HCT116 (cell line): ENCODE results near the gene SCGB3A1. TPM values are rescaled to one million over a fixed set of nuclear protein-coding genes. Genes with fewer than 3 reads are reported as not detected.

ENCODE experiments used
- ATAC-seq: fragments of 200-7000 bp; cut with Tn5 transposase; 2 replicates; pipeline ENCODE4 v1.9.1; 2020; ENCODE audit warnings: mild to moderate bottlenecking, moderate library complexity
- BruUV-seq: library from RNA; stranded (reverse); fragments of 400-500 nt; replicated peaks from 2 replicates; lab custom pipeline; 2021; lab: Mats Ljungman, UMichigan
- CTCF ChIA-PET: fragments of 300-600 bp; sonication (Branson Sonifier 250); formaldehyde crosslinking; loops from one replicate; lab custom pipeline; 2021; ENCODE audit warnings: antibody characterized with exemption; lab: Charles Lee
- POLR2A ChIA-PET: fragments of 300-600, 350-600 bp; sonication (Branson Sonifier 250); formaldehyde crosslinking; loops from one replicate; lab custom pipeline; 2021; ENCODE audit warnings: antibody characterized with exemption; lab: Charles Lee
- RAD21 ChIA-PET, 2 experiments: fragments of 300-600 bp; sonication (Branson Sonifier 250); formaldehyde crosslinking; loops; one replicate each; lab custom pipeline; 2023; ENCODE audit warnings: low total read pairs in 2 of 2; ENCODE audit not compliant: uncharacterized antibody in 2 of 2, unreplicated experiment in 2 of 2, low non-redundant PET in 1 of 2; lab: Charles Lee
- DNase-seq: peaks from one replicate; pipeline ENCODE4 v3.0.0-alpha.2; 2010; ENCODE audit warnings: low read depth, low spot score
- H2AFZ ChIP-seq: fragments of 200-600 bp; shearing (Covaris generic), sonication (generic); 2 replicates; pipeline ENCODE4 v1.6.1; 2017; ENCODE audit warnings: low read depth, mixed run types, mixed read lengths, antibody characterized with exemption, low read length; ENCODE audit not compliant: poor library complexity, severe bottlenecking
- H3K27ac ChIP-seq: 2 replicates; pipeline ENCODE4 v1.5.1; 2012; ENCODE audit warnings: low read depth, low read length
- H3K27me3 ChIP-seq: fragments of 200-600 bp; sonication (generic); 2 replicates; pipeline ENCODE4 v1.6.1; 2016; ENCODE audit warnings: mixed run types, low read length, mixed read lengths; ENCODE audit not compliant: insufficient read depth
- H3K36me3 ChIP-seq, 2 experiments: fragments of 200-500 bp in 1 of 2; fragments of 200-600 bp in 1 of 2; sonication (Bioruptor generic) in 1 of 2; sonication (generic) in 1 of 2; 2 replicates each; pipeline versions ENCODE4 v1.5.1 to v1.6.1; 2014 to 2016; ENCODE audit warnings: low read length in 2 of 2, inconsistent platforms in 1 of 2, mixed read lengths in 1 of 2, mixed run types in 1 of 2; ENCODE audit not compliant: insufficient read depth in 2 of 2, control insufficient read depth in 1 of 2
- H3K4me1 ChIP-seq, 2 experiments: fragments of 200-600 bp in 1 of 2; sonication (generic) in 1 of 2; 2 replicates each; pipeline versions ENCODE4 v1.5.1 to v1.6.1; 2012 to 2017; ENCODE audit warnings: low read length in 2 of 2, inconsistent platforms in 1 of 2, mild to moderate bottlenecking in 1 of 2, mixed read lengths in 1 of 2, mixed run types in 1 of 2, moderate library complexity in 1 of 2; ENCODE audit not compliant: insufficient read depth in 2 of 2, control insufficient read depth in 1 of 2
- H3K4me2 ChIP-seq: fragments of 200-600 bp; sonication (generic); 2 replicates; pipeline ENCODE4 v1.6.1; 2017; ENCODE audit warnings: mixed run types, low read length, mixed read lengths
- H3K4me3 ChIP-seq, 2 experiments: fragments of 200-600 bp in 1 of 2; sonication (generic) in 1 of 2; replicated peaks in 1 of 2; 2 replicates each; pipeline ENCODE4 v1.5.1; 2011 to 2016; ENCODE audit warnings: low read length in 2 of 2, control low read depth in 1 of 2, low read depth in 1 of 2, mild to moderate bottlenecking in 1 of 2, mixed read lengths in 1 of 2, mixed run types in 1 of 2
- H3K79me2 ChIP-seq: fragments of 200-600 bp; sonication (generic); 2 replicates; pipeline ENCODE4 v1.6.1; 2017; ENCODE audit warnings: mild to moderate bottlenecking, mixed run types, low read length, moderate library complexity, mixed read lengths; ENCODE audit not compliant: insufficient read depth
- H3K9ac ChIP-seq: fragments of 200-600 bp; sonication (generic); 2 replicates; pipeline ENCODE4 v1.6.1; 2016; ENCODE audit warnings: low read length, mixed read lengths
- H3K9me2 ChIP-seq: fragments of 200-600 bp; sonication (generic), shearing (Covaris generic); 2 replicates; pipeline ENCODE4 v1.6.1; 2017; ENCODE audit warnings: mixed run types, mild to moderate bottlenecking, moderate library complexity; ENCODE audit not compliant: insufficient read depth
- H3K9me3 ChIP-seq, 2 experiments: fragments of 200-500 bp in 1 of 2; fragments of 200-600 bp in 1 of 2; sonication (Bioruptor generic) in 1 of 2; sonication (generic) in 1 of 2; 2 replicates each; pipeline ENCODE4 v1.6.1; 2014 to 2017; ENCODE audit warnings: low read length in 2 of 2, mixed read lengths in 2 of 2, inconsistent platforms in 1 of 2, low read depth in 1 of 2, mild to moderate bottlenecking in 1 of 2, mixed run types in 1 of 2, moderate library complexity in 1 of 2; ENCODE audit not compliant: control insufficient read depth in 1 of 2, insufficient read depth in 1 of 2
- H4K20me1 ChIP-seq: fragments of 200-600 bp; sonication (generic), shearing (Covaris generic); 2 replicates; pipeline ENCODE4 v1.6.1; 2017; ENCODE audit warnings: mixed run types, mild to moderate bottlenecking, moderate library complexity; ENCODE audit not compliant: insufficient read depth
- CEBPB ChIP-seq: IDR thresholded peaks from 2 replicates; pipeline ENCODE4 v1.6.1; 2012; ENCODE audit warnings: low read depth
- EGR1 ChIP-seq: IDR thresholded peaks from 2 replicates; pipeline ENCODE4 v1.6.1; 2012; ENCODE audit warnings: low read depth
- ELF1 ChIP-seq: IDR thresholded peaks from 2 replicates; pipeline ENCODE4 v1.6.1; 2012; ENCODE audit warnings: low read depth, borderline replicate concordance
- EZH2 ChIP-seq: fragments of 200-600 bp; sonication (generic); IDR thresholded peaks from 2 replicates; pipeline ENCODE4 v1.6.1; 2017; ENCODE audit warnings: antibody characterized with exemption, mixed run types
- FOSL1 ChIP-seq: IDR thresholded peaks from 2 replicates; pipeline ENCODE4 v1.6.1; 2012; ENCODE audit warnings: low read depth
- JUND ChIP-seq: IDR thresholded peaks from 2 replicates; pipeline ENCODE4 v1.6.1; 2012
- POLR2A ChIP-seq: IDR thresholded peaks from 2 replicates; pipeline ENCODE4 v1.7.0; 2011; ENCODE audit warnings: borderline replicate concordance; ENCODE audit not compliant: insufficient read depth, insufficient read length; ENCODE audit errors: extremely low read depth
- POLR2AphosphoS5 ChIP-seq: IDR thresholded peaks from 2 replicates; pipeline ENCODE4 v1.6.1; 2011; ENCODE audit warnings: mild to moderate bottlenecking, low read depth, low read length, moderate library complexity
- RAD21 ChIP-seq: IDR thresholded peaks from 2 replicates; pipeline ENCODE4 v1.6.1; 2012; ENCODE audit warnings: low read depth, mild to moderate bottlenecking
- SRF ChIP-seq: IDR thresholded peaks from 2 replicates; pipeline ENCODE4 v1.6.1; 2012; ENCODE audit warnings: low read depth
- TCF7L2 ChIP-seq: IDR thresholded peaks from 2 replicates; pipeline ENCODE4 v1.7.0; 2011; ENCODE audit warnings: borderline replicate concordance, inconsistent platforms; ENCODE audit not compliant: insufficient read depth, insufficient read length; ENCODE audit errors: extremely low read depth
- YY1 ChIP-seq: IDR thresholded peaks from 2 replicates; pipeline ENCODE4 v1.6.1; 2011; ENCODE audit warnings: low read length, low read depth, moderate library complexity, mild to moderate bottlenecking; ENCODE audit not compliant: insufficient replicate concordance; ENCODE audit errors: extremely low read depth
- ZNF274 ChIP-seq: fragments of 200-500 bp; sonication (Bioruptor generic); IDR thresholded peaks from 2 replicates; pipeline ENCODE4 v1.6.1; 2014; ENCODE audit warnings: mild to moderate bottlenecking, low read depth, low read length, inconsistent platforms
- intact Hi-C: fragments of 100-400 bp; cut with micrococcal nuclease; formaldehyde crosslinking; loops from 2 replicates; pipeline ENCODE4 v1.10.0; 2022
- total RNA-seq: library from RNA; stranded (reverse); gene quantifications from one replicate; pipeline ENCODE4 v1.2.1, GENCODE V29; 2021; ENCODE audit not compliant: unreplicated experiment
- TF ChIP-seq, protein P1 (sequence below): IDR thresholded peaks from 2 replicates; pipeline ENCODE4 v1.6.1; 2012
- TF ChIP-seq, protein P2 (sequence below): IDR thresholded peaks from 2 replicates; pipeline ENCODE4 v1.6.1; 2011; ENCODE audit warnings: mild to moderate bottlenecking, low read length, moderate library complexity; ENCODE audit not compliant: insufficient replicate concordance; ENCODE audit errors: extremely low read depth
- TF ChIP-seq, protein P3 (sequence below): IDR thresholded peaks from 2 replicates; pipeline ENCODE4 v1.6.1; 2012; ENCODE audit warnings: low read depth

SCGB3A1 gene
- total RNA-seq, 1 experiment from 2014 or later, result not detected

GRCh38 chr5:180618487-180618828 is 27.2 kb upstream of the SCGB3A1 start:
- no TSS peak for BruUV-seq
- Histone ChIP-seq H3K27me3 (no peaks in the 10 kb centered on the region), H4K20me1 (no peaks in the 10 kb centered on the region), H3K27ac (no peak overlapping the region), H3K9me2 (no peaks in the 10 kb centered on the region), H3K4me2 (no peak overlapping the region), H3K4me3 (no peak overlapping the region), H3K4me1 (no peaks in the 10 kb centered on the region), H3K9ac (no peak overlapping the region), H2AFZ (no peak overlapping the region), H3K9me3 (no peaks in the 10 kb centered on the region), H3K36me3 (no peaks in the 10 kb centered on the region), H3K79me2 (no peaks in the 10 kb centered on the region)
- TF ChIP-seq EZH2 (no peak), ELF1 (no peak), CEBPB (no peak), RAD21 (no peak), FOSL1 (no peak), SRF (no peak), POLR2AphosphoS5 (no peak)
- TF ChIP-seq, protein P1, sequence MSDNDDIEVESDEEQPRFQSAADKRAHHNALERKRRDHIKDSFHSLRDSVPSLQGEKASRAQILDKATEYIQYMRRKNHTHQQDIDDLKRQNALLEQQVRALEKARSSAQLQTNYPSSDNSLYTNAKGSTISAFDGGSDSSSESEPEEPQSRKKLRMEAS, result no peak
- ChIA-PET POLR2A (no interaction called here), RAD21 (no interaction called here), CTCF (no interaction called here)
- no peak for ATAC-seq
- DNase-seq, result no peak
- intact Hi-C loops, result no loop called here

DNA sequence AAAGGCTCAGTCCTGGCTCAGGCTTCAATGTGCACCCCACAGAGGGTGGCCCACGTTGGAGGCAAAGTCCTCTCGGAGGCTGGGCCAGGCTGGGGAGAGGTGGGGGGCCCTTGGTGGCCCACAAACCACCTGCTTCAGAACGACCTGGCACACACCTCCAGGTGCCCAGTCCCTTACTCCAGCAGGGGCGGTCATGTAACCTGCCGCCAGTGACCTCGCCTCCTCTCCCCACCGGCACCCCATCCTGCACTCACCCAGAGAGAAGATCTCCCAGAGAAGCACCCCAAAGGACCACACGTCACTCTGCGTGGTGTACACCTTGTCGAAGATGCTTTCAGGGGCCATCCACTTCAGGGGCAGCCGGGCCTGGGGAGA is 22.5 kb upstream of the SCGB3A1 start:
- H3K4me3 ChIP-seq, result no peak overlapping the region
- H2AFZ ChIP-seq, result no peak overlapping the region
- no peaks in the 10 kb centered on the region for H3K79me2 ChIP-seq
- no peaks in the 10 kb centered on the region for H3K9me2 ChIP-seq
- H3K9me3 ChIP-seq, result no peaks in the 10 kb centered on the region
- CTCF ChIA-PET, result no interaction called here
- H3K9ac ChIP-seq, result no peak overlapping the region
- DNase-seq (no peak), ATAC-seq (no peak)
- intact Hi-C loops, result no loop called here
- no peak overlapping the region for H3K4me2 ChIP-seq
- no peaks in the 10 kb centered on the region for H3K27me3 ChIP-seq
- no peaks in the 10 kb centered on the region for H4K20me1 ChIP-seq
- H3K27ac ChIP-seq, result no peak overlapping the region
- no peaks in the 10 kb centered on the region for H3K4me1 ChIP-seq
- RAD21 ChIA-PET, result no interaction called here
- H3K36me3 ChIP-seq, result no peaks in the 10 kb centered on the region
- POLR2A ChIA-PET, result no interaction called here
- BruUV-seq, result no TSS peak
- TF ChIP-seq EZH2 (no peak), TCF7L2 (no peak), ZNF274 (no peak), POLR2A (no peak), EGR1 (no peak), SRF (no peak), YY1 (no peak), JUND (no peak)
- TF ChIP-seq, protein P2, sequence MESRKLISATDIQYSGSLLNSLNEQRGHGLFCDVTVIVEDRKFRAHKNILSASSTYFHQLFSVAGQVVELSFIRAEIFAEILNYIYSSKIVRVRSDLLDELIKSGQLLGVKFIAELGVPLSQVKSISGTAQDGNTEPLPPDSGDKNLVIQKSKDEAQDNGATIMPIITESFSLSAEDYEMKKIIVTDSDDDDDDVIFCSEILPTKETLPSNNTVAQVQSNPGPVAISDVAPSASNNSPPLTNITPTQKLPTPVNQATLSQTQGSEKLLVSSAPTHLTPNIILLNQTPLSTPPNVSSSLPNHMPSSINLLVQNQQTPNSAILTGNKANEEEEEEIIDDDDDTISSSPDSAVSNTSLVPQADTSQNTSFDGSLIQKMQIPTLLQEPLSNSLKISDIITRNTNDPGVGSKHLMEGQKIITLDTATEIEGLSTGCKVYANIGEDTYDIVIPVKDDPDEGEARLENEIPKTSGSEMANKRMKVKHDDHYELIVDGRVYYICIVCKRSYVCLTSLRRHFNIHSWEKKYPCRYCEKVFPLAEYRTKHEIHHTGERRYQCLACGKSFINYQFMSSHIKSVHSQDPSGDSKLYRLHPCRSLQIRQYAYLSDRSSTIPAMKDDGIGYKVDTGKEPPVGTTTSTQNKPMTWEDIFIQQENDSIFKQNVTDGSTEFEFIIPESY, result no peak
- TF ChIP-seq, protein P3, sequence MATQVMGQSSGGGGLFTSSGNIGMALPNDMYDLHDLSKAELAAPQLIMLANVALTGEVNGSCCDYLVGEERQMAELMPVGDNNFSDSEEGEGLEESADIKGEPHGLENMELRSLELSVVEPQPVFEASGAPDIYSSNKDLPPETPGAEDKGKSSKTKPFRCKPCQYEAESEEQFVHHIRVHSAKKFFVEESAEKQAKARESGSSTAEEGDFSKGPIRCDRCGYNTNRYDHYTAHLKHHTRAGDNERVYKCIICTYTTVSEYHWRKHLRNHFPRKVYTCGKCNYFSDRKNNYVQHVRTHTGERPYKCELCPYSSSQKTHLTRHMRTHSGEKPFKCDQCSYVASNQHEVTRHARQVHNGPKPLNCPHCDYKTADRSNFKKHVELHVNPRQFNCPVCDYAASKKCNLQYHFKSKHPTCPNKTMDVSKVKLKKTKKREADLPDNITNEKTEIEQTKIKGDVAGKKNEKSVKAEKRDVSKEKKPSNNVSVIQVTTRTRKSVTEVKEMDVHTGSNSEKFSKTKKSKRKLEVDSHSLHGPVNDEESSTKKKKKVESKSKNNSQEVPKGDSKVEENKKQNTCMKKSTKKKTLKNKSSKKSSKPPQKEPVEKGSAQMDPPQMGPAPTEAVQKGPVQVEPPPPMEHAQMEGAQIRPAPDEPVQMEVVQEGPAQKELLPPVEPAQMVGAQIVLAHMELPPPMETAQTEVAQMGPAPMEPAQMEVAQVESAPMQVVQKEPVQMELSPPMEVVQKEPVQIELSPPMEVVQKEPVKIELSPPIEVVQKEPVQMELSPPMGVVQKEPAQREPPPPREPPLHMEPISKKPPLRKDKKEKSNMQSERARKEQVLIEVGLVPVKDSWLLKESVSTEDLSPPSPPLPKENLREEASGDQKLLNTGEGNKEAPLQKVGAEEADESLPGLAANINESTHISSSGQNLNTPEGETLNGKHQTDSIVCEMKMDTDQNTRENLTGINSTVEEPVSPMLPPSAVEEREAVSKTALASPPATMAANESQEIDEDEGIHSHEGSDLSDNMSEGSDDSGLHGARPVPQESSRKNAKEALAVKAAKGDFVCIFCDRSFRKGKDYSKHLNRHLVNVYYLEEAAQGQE, result no peak
- TF ChIP-seq, protein P1, result no peak
